ENCODE results near the gene MYLK. TPM values are rescaled to one million over a fixed set of nuclear protein-coding genes. Genes with fewer than 3 reads are reported as not detected.

Gene MYLK
- total RNA-seq, 2 donors from 2014 or later: 4.7 to 6.6 TPM

GRCh38 chr3:123728014-123728413 is 156.1 kb downstream of the MYLK start:
- H3K27me3 ChIP-seq (ENCODE audit: control insufficient read depth, insufficient read depth, low read length, poor library complexity, severe bottlenecking): no peaks in the 10 kb centered on the region
- DNase-seq: no peak
- TF ChIP-seq, protein P1, sequence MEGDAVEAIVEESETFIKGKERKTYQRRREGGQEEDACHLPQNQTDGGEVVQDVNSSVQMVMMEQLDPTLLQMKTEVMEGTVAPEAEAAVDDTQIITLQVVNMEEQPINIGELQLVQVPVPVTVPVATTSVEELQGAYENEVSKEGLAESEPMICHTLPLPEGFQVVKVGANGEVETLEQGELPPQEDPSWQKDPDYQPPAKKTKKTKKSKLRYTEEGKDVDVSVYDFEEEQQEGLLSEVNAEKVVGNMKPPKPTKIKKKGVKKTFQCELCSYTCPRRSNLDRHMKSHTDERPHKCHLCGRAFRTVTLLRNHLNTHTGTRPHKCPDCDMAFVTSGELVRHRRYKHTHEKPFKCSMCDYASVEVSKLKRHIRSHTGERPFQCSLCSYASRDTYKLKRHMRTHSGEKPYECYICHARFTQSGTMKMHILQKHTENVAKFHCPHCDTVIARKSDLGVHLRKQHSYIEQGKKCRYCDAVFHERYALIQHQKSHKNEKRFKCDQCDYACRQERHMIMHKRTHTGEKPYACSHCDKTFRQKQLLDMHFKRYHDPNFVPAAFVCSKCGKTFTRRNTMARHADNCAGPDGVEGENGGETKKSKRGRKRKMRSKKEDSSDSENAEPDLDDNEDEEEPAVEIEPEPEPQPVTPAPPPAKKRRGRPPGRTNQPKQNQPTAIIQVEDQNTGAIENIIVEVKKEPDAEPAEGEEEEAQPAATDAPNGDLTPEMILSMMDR (conservative IDR thresholded peaks at IDR 0.05): no peak
- Mint-ChIP-seq H3K27me3 (ENCODE audit: insufficient read depth) (no peaks in the 10 kb centered on the region), H3K4me1 (peaks cover 5% of the 10 kb centered on the region), H3K36me3 (ENCODE audit: low read depth) (no peaks in the 10 kb centered on the region), H3K9me3 (peaks cover 4% of the 10 kb centered on the region), H3K27ac (no peak overlapping the region), H3K4me3 (no peak overlapping the region)
- peaks cover 9% of the 10 kb centered on the region for H3K9me3 ChIP-seq (ENCODE audit: control insufficient read depth, low read length)
- H3K27ac ChIP-seq (ENCODE audit: low read depth, low read length): no peak overlapping the region
- no peaks in the 10 kb centered on the region for H3K4me1 ChIP-seq (ENCODE audit: control insufficient read depth, insufficient read depth, low read length)
- H3K9ac ChIP-seq (ENCODE audit: extremely low read depth, low read length, poor library complexity, severe bottlenecking): no peak overlapping the region
- WGBS, 2 experiments (ENCODE audit: insufficient coverage in 1 of 2, insufficient read length in 1 of 2): 75 to 91% methylated on average over 1 to 2 of the region's 2 CpGs
- H3K36me3 ChIP-seq (ENCODE audit: control insufficient read depth, insufficient read depth, low read length): no peaks in the 10 kb centered on the region
- H3K4me3 ChIP-seq (ENCODE audit: low read length): no peak overlapping the region

DNA sequence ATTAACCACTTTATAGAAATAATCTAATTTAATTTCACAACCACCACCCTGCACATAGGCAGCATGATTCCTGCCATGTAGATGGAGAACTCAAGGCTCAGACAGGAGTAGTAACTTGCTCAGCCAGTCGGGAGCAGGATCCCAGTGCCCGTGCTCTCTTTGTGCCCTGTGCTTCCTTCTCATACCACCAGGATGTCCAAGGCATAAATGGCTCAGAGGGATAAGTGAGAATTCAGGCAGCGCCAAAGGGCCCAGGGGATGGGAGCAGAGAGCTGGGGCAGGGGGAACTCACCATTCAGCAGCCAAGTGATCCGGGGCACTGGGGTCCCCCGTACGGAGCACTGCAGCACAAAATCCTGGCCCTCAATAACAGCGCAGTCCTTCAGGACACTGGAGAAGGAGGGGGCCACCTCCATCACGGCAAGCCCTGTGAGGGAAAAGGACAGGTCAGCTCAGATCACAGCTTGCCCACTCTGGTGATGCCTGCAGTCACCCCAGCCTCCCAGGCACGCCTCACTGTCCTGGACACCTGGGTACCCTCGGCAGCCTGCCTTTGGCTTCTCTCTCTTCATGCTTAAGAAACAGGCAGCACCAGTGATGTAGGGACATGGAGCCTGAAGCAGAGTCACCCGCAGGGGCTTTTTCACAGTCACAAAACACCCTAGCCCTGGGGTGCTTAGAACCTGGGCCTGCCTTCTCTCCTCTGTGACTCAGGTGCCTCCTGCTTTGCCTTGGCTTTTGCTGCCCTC is 158.3 kb downstream of the MYLK start:
- no peak overlapping the region for H3K9ac ChIP-seq (ENCODE audit: extremely low read depth, low read length, poor library complexity, severe bottlenecking)
- H3K27ac ChIP-seq (ENCODE audit: low read depth, low read length): no peak overlapping the region
- Mint-ChIP-seq H3K4me3 (no peak overlapping the region), H3K36me3 (ENCODE audit: low read depth) (no peaks in the 10 kb centered on the region), H3K9me3 (peaks cover 4% of the 10 kb centered on the region), H3K27ac (no peak overlapping the region), H3K27me3 (ENCODE audit: insufficient read depth) (no peaks in the 10 kb centered on the region), H3K4me1 (peaks cover 13% of the 10 kb centered on the region)
- DNase-seq: peak; percentile 64
- no peaks in the 10 kb centered on the region for H3K36me3 ChIP-seq (ENCODE audit: control insufficient read depth, insufficient read depth, low read length)
- H3K27me3 ChIP-seq (ENCODE audit: control insufficient read depth, insufficient read depth, low read length, poor library complexity, severe bottlenecking): no peaks in the 10 kb centered on the region
- TF ChIP-seq, protein P1 (conservative IDR thresholded peaks at IDR 0.05): peak; percentile 57
- H3K4me1 ChIP-seq (ENCODE audit: control insufficient read depth, insufficient read depth, low read length): peaks cover 4% of the 10 kb centered on the region
- 87 to 94% methylated on average over 4 to 11 of the region's 11 CpGs for WGBS, 2 experiments (ENCODE audit: insufficient coverage in 1 of 2, insufficient read length in 1 of 2)
- H3K4me3 ChIP-seq (ENCODE audit: low read length): no peak overlapping the region
- H3K9me3 ChIP-seq (ENCODE audit: control insufficient read depth, low read length): peaks cover 9% of the 10 kb centered on the region

GRCh38 chr3:123724306-123724705 is 159.8 kb downstream of the MYLK start:
- Mint-ChIP-seq H3K27me3 (ENCODE audit: insufficient read depth) (no peaks in the 10 kb centered on the region), H3K36me3 (ENCODE audit: low read depth) (no peaks in the 10 kb centered on the region), H3K27ac (no peak overlapping the region), H3K4me3 (no peak overlapping the region), H3K9me3 (peaks cover 4% of the 10 kb centered on the region), H3K4me1 (peaks cover 27% of the 10 kb centered on the region)
- Histone ChIP-seq H3K4me1 (ENCODE audit: control insufficient read depth, insufficient read depth, low read length) (peaks cover 14% of the 10 kb centered on the region), H3K36me3 (ENCODE audit: control insufficient read depth, insufficient read depth, low read length) (no peaks in the 10 kb centered on the region), H3K27me3 (ENCODE audit: control insufficient read depth, insufficient read depth, low read length, poor library complexity, severe bottlenecking) (no peaks in the 10 kb centered on the region), H3K9ac (ENCODE audit: extremely low read depth, low read length, poor library complexity, severe bottlenecking) (no peak overlapping the region), H3K4me3 (ENCODE audit: low read length) (no peak overlapping the region), H3K9me3 (ENCODE audit: control insufficient read depth, low read length) (peaks cover 4% of the 10 kb centered on the region), H3K27ac (ENCODE audit: low read depth, low read length) (no peak overlapping the region)
- TF ChIP-seq, protein P1 (conservative IDR thresholded peaks at IDR 0.05): peak; percentile 66
- peak; percentile 71 for DNase-seq
- 0 to 55% methylated on average over 1 to 3 of the region's 3 CpGs for WGBS, 2 experiments (ENCODE audit: insufficient coverage in 1 of 2, insufficient read length in 1 of 2)

Data from endodermal cell (in vitro differentiated cells).